ENCODE data around the gene KLRF1.

- TF ChIP-seq CTCF (IDR thresholded peaks at IDR 0.05; ENCODE audit: insufficient read depth, low read depth, low read length) (no peak), EZH2 (IDR thresholded peaks at IDR 0.05; ENCODE audit: insufficient read depth, low read length) (no peak)
Measured at GRCh38 chr12:9856894-9857293, 29.6 kb downstream of the KLRF1 start.
